Measurements from ENCODE around the gene ARSK.

ARSK gene

GRCh38 chr5:95563367-95563766, 8.5 kb downstream of the ARSK start:
- no peak for DNase-seq (ENCODE audit: low read depth in 2 of 2, low spot score in 1 of 2)

- DNase-seq (ENCODE audit: low read depth in 2 of 2, low spot score in 1 of 2) = no peak
Observed at GRCh38 chr5:95564450-95564849, 9.5 kb downstream of the ARSK start.

GRCh38 chr5:95565280-95565920, 10.5 kb downstream of the ARSK start:
- no peak for DNase-seq (ENCODE audit: low read depth in 2 of 2, low spot score in 1 of 2)

- no peak for DNase-seq (ENCODE audit: low read depth in 2 of 2, low spot score in 1 of 2)
Observed at GRCh38 chr5:95572016-95572415, 17.1 kb downstream of the ARSK start.

GRCh38 chr5:95581576-95581975, 26.7 kb downstream of the ARSK start:
- DNase-seq (ENCODE audit: low read depth in 2 of 2, low spot score in 1 of 2) = no peak

- no peak for DNase-seq (ENCODE audit: low read depth in 2 of 2, low spot score in 1 of 2)
Observed at GRCh38 chr5:95583992-95584391, 29.1 kb downstream of the ARSK start.

GRCh38 chr5:95590880-95591279, 36.0 kb downstream of the ARSK start:
- DNase-seq (ENCODE audit: low read depth in 2 of 2, low spot score in 1 of 2) = no peak

GRCh38 chr5:95591490-95591901, 36.6 kb downstream of the ARSK start:
- DNase-seq (ENCODE audit: low read depth in 2 of 2, low spot score in 1 of 2) = no peak

- DNase-seq (ENCODE audit: low read depth in 2 of 2, low spot score in 1 of 2) = no peak
Observed at GRCh38 chr5:95595289-95595931, 40.5 kb downstream of the ARSK start.

GRCh38 chr5:95599252-95599651, 44.4 kb downstream of the ARSK start:
- no peak for DNase-seq (ENCODE audit: low read depth in 2 of 2, low spot score in 1 of 2)

- DNase-seq (ENCODE audit: low read depth in 2 of 2, low spot score in 1 of 2) = no peak
Observed at GRCh38 chr5:95600557-95600956, 45.7 kb downstream of the ARSK start.

GRCh38 chr5:95605786-95606185, 50.9 kb downstream of the ARSK start:
- DNase-seq (ENCODE audit: low read depth in 2 of 2, low spot score in 1 of 2) = no peak

GRCh38 chr5:95606419-95606818, 51.5 kb downstream of the ARSK start:
- DNase-seq (ENCODE audit: low read depth in 2 of 2, low spot score in 1 of 2) = no peak

GRCh38 chr5:95609711-95610110, 54.8 kb downstream of the ARSK start:
- no peak for DNase-seq (ENCODE audit: low read depth in 2 of 2, low spot score in 1 of 2)

- DNase-seq (ENCODE audit: low read depth in 2 of 2, low spot score in 1 of 2) = no peak
Observed at GRCh38 chr5:95610546-95610945, 55.6 kb downstream of the ARSK start.

- no peak for DNase-seq (ENCODE audit: low read depth in 2 of 2, low spot score in 1 of 2)
Observed at GRCh38 chr5:95611396-95611795, 56.5 kb downstream of the ARSK start.

GRCh38 chr5:95613514-95613913, 58.6 kb downstream of the ARSK start:
- no peak for DNase-seq (ENCODE audit: low read depth in 2 of 2, low spot score in 1 of 2)

GRCh38 chr5:95615164-95615467, 60.2 kb downstream of the ARSK start:
- DNase-seq (ENCODE audit: low read depth in 2 of 2, low spot score in 1 of 2) = no peak

- no peak for DNase-seq (ENCODE audit: low read depth in 2 of 2, low spot score in 1 of 2)
Observed at GRCh38 chr5:95617057-95617456, 62.2 kb downstream of the ARSK start.

GRCh38 chr5:95619096-95619495, 64.2 kb downstream of the ARSK start:
- no peak for DNase-seq (ENCODE audit: low read depth in 2 of 2, low spot score in 1 of 2)

GRCh38 chr5:95619514-95620029, 64.7 kb downstream of the ARSK start:
- no peak for DNase-seq (ENCODE audit: low read depth in 2 of 2, low spot score in 1 of 2)

- DNase-seq (ENCODE audit: low read depth in 2 of 2, low spot score in 1 of 2) = peak in 1 of 2 donors; percentile 17
Observed at GRCh38 chr5:95620030-95620869, 65.3 kb downstream of the ARSK start, which contains the start of gene GPR150. Gene GPR150, plus strand, starts transcription at chr5:95620087. Its CDS starts 189 bp downstream, at chr5:95620276.
